WI38 (cell line): Measurements from ENCODE around the gene CAPN11.
"Not testable (repeated sequence)": the region's sequence is repeated elsewhere in the genome, so short reads cannot be mapped to it uniquely, and the experiment has no call there.

Experiments used
- H3K4me3 ChIP-seq: 2 replicates; pipeline ENCODE4 v1.5.1; 2011; ENCODE audit warnings: low read depth, mild to moderate bottlenecking, control low read depth, low read length
- TF ChIP-seq, protein P1 (sequence below): IDR thresholded peaks from 2 replicates; pipeline ENCODE4 v1.5.1; 2012; ENCODE audit warnings: low read depth, mild to moderate bottlenecking, control low read depth, low read length

Gene CAPN11

DNA sequence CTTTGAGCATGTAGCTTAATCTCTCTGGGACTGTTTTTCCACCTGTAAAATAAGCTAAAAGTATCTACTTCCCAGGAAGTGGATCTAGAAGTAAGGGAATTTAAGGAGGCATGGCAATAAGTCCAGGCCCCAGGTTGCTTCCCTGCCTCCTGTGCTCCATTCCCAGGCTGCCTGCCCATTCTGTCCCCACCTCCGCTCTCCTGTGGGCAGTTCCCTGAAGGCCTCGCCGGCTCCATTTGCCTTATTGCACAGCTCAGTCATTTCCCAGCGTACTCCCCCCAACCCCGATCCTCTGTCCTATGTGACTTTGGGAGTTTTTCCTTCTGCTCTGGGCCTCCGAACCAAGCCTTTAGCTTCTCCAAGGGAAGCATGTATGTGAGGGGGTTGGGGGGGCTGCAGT, 69.4 kb downstream of the CAPN11 start:
- no peak overlapping the region for H3K4me3 ChIP-seq
- TF ChIP-seq, protein P1, sequence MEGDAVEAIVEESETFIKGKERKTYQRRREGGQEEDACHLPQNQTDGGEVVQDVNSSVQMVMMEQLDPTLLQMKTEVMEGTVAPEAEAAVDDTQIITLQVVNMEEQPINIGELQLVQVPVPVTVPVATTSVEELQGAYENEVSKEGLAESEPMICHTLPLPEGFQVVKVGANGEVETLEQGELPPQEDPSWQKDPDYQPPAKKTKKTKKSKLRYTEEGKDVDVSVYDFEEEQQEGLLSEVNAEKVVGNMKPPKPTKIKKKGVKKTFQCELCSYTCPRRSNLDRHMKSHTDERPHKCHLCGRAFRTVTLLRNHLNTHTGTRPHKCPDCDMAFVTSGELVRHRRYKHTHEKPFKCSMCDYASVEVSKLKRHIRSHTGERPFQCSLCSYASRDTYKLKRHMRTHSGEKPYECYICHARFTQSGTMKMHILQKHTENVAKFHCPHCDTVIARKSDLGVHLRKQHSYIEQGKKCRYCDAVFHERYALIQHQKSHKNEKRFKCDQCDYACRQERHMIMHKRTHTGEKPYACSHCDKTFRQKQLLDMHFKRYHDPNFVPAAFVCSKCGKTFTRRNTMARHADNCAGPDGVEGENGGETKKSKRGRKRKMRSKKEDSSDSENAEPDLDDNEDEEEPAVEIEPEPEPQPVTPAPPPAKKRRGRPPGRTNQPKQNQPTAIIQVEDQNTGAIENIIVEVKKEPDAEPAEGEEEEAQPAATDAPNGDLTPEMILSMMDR, result no peak

- no peak overlapping the region for H3K4me3 ChIP-seq
- TF ChIP-seq, protein P1, result no peak
Measured at GRCh38 chr6:44228433-44228832, 69.8 kb downstream of the CAPN11 start.

GRCh38 chr6:44228836-44229235, 70.2 kb downstream of the CAPN11 start:
- TF ChIP-seq, protein P1, result no peak

GRCh38 chr6:44229376-44230033, 70.9 kb downstream of the CAPN11 start:
- TF ChIP-seq, protein P1, result no peak
- H3K4me3 ChIP-seq, result no peak overlapping the region

More at GRCh38 chr6:44228836-44229235, 70.2 kb downstream of the CAPN11 start:
- no peak overlapping the region for H3K4me3 ChIP-seq

GRCh38 chr6:44230034-44230675, 71.5 kb downstream of the CAPN11 start:
- TF ChIP-seq, protein P1, result no peak
- no peak overlapping the region for H3K4me3 ChIP-seq

DNA sequence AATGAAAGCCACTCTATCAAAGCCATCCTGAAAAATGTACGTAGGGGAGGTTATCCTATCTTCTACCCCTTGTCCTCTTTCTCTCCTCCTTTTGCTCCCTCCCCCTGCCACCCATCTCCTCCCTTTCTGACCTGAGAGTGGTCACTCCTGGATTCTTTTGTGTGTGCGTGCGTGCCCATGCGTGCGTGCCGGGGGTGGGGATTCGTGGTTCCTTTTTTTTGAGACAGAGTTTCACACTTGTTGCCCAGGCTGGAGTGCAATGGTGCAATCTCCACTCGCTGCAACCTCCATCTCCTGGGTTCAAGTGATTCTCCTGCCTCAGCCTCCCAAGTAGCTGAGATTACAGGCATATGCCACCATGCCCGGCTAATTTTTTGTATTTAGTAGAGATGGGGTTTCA, 72.8 kb downstream of the CAPN11 start:
- H3K4me3 ChIP-seq, result not testable (repeated sequence)

DNA sequence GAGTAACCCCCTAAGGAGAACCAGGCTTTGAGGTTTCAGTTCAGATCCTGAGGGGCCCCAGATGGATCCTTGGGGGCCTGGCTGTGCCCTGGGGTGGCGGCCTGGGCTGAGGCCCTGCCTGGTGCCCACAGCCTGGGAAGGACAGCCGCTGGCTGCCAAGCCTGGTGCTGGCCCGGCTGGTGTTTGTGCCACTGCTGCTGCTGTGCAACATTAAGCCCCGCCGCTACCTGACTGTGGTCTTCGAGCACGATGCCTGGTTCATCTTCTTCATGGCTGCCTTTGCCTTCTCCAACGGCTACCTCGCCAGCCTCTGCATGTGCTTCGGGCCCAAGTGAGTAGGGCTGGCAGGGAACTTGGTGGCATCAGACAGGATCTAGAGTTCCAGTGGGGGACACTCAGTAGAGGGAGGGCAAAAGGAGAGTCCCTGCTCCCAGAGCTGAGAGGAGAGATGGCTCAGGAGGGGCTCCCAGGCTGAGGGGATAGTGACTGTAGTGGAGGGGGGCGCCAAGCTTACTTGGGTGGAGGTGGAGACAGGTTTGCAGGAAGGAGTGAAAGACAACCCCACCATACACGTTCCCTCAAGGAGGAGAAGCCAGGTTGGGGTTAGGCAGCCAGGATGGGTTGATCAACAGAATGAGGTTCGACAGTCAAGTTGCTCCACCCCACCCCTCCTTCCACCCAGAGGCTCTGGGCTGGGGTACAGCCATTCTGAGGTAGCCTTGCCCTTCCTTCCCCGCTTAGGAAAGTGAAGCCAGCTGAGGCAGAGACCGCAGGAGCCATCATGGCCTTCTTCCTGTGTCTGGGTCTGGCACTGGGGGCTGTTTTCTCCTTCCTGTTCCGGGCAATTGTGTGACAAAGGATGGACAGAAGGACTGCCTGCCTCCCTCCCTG, 74.3 kb downstream of the CAPN11 start:
- H3K4me3 ChIP-seq, result no peak overlapping the region
- TF ChIP-seq, protein P1, result no peak
